Neural crest cell (in vitro differentiated cells): Measurements from ENCODE around the gene KCTD7. TPM values are rescaled to one million over a fixed set of nuclear protein-coding genes. Genes with fewer than 3 reads are reported as not detected.
"Not testable (repeated sequence)": the region's sequence is repeated elsewhere in the genome, so short reads cannot be mapped to it uniquely, and the experiment has no call there.

ENCODE experiments used
- DNase-seq: peaks from one replicate; pipeline ENCODE4 v3.0.0; 2021; ENCODE audit warnings: low read depth, mixed read lengths, low spot score
- H3K27ac Mint-ChIP-seq: one replicate; pipeline ENCODE4 v1.8.0; 2021; ENCODE audit warnings: mild to moderate bottlenecking, mixed read lengths; ENCODE audit not compliant: unreplicated experiment
- H3K27me3 Mint-ChIP-seq: 2 replicates; pipeline ENCODE4 v1.8.0; 2021; ENCODE audit warnings: low read depth, mild to moderate bottlenecking, mixed read lengths
- H3K36me3 Mint-ChIP-seq: 2 replicates; pipeline ENCODE4 v1.8.0; 2021; ENCODE audit warnings: low read depth, mild to moderate bottlenecking, mixed read lengths
- H3K4me1 Mint-ChIP-seq: 2 replicates; pipeline ENCODE4 v1.8.0; 2021; ENCODE audit warnings: mixed read lengths
- H3K4me3 Mint-ChIP-seq: one replicate; pipeline ENCODE4 v1.8.0; 2021; ENCODE audit warnings: mild to moderate bottlenecking, mixed read lengths
- H3K9me3 Mint-ChIP-seq: 2 replicates; pipeline ENCODE4 v1.8.0; 2021; ENCODE audit warnings: mixed read lengths
- total RNA-seq: library from RNA; stranded (reverse); gene quantifications from 2 replicates; pipeline ENCODE4 v1.2.1, GENCODE V29; 2021
- TF ChIP-seq, protein P1 (sequence below): fragments of 200-600 bp; sonication (generic); conservative IDR thresholded peaks from 2 replicates; pipeline ENCODE4 v1.5.0; 2021; ENCODE audit warnings: antibody characterized with exemption, mild to moderate bottlenecking

Gene KCTD7
- total RNA-seq, 1 donor from 2014 or later = 20.2 TPM

DNA sequence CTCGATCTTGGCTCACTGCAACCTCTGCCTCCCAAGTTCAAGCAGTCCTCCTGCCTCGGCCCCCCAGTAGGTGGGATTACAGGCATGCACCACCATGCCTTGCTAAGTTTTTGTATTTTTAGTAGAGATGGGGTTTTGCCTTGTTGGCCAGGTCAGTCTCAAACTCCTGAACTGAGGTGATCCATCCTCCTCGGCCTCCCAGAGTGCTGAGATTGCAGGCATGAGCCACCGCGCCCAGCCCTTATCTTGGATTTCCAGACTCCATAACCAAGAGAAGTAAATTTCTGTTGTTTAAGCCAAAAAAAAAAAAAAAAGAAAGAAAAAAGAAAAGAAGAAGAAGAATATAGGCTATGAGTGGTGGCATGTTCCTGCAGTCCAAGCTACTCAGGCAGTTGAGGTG is 58.5 kb downstream of the KCTD7 start:
- TF ChIP-seq, protein P1, sequence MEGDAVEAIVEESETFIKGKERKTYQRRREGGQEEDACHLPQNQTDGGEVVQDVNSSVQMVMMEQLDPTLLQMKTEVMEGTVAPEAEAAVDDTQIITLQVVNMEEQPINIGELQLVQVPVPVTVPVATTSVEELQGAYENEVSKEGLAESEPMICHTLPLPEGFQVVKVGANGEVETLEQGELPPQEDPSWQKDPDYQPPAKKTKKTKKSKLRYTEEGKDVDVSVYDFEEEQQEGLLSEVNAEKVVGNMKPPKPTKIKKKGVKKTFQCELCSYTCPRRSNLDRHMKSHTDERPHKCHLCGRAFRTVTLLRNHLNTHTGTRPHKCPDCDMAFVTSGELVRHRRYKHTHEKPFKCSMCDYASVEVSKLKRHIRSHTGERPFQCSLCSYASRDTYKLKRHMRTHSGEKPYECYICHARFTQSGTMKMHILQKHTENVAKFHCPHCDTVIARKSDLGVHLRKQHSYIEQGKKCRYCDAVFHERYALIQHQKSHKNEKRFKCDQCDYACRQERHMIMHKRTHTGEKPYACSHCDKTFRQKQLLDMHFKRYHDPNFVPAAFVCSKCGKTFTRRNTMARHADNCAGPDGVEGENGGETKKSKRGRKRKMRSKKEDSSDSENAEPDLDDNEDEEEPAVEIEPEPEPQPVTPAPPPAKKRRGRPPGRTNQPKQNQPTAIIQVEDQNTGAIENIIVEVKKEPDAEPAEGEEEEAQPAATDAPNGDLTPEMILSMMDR = no peak
- no peak for DNase-seq
- Mint-ChIP-seq H3K36me3 (peaks cover 7% of the 10 kb centered on the region), H3K4me1 (peaks cover 14% of the 10 kb centered on the region), H3K27ac (no peak overlapping the region), H3K9me3 (peaks cover 3% of the 10 kb centered on the region), H3K4me3 (no peak overlapping the region), H3K27me3 (no peaks in the 10 kb centered on the region)

- H3K4me1 Mint-ChIP-seq = peaks cover 13% of the 10 kb centered on the region
- H3K27me3 Mint-ChIP-seq, H3K9me3 Mint-ChIP-seq, H3K36me3 Mint-ChIP-seq, H3K27ac Mint-ChIP-seq, H3K4me3 Mint-ChIP-seq, DNase-seq: not testable (repeated sequence)
These were observed 59.0 kb downstream of the KCTD7 start for GRCh38 chr7:66687672-66688071.

DNA sequence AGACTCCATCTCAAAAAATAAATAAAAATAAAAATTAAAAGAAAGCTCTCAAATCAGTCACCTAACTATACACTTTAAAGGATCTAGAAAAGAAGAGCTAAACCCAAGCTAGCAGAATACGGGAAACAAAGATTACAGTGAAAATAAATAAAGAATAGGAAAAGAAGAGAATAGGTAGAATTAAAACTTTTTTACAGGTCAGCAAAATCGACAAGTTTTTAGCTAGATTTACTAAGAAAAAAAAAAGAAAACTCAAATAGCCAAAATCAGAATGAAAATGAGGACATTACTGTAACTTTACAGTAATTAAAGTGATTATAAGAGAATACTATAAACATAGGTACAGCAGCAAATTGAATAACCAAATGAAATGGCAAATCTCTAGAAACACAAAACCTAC is 60.4 kb downstream of the KCTD7 start:
- H3K27me3 Mint-ChIP-seq = no peaks in the 10 kb centered on the region
- peaks cover under 1% of the 10 kb centered on the region for H3K4me1 Mint-ChIP-seq
- no peak overlapping the region for H3K4me3 Mint-ChIP-seq
- no peak overlapping the region for H3K27ac Mint-ChIP-seq
- no peak for DNase-seq
- peaks cover 8% of the 10 kb centered on the region for H3K36me3 Mint-ChIP-seq
- TF ChIP-seq, protein P1 = no peak
- H3K9me3 Mint-ChIP-seq = peaks cover 3% of the 10 kb centered on the region

DNA sequence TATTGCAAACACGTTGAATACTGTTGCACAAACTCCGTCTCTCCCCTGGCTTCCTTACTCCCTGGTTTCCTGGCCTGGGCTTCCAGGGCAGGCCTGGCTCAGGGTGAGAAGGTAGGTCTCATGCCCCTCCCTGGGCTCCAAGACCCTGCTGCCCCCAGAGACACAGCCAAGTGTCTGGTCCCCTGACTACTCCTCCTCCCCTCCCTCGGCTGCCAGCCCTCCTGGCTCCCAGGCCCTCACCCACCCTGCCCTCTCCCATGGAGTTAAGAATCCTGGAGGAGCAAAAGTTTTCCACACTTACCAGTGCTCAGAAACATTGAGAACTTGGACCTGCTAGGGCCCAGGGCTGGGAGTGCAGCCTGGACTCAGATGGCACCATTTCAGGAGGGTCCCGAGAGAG is 64.7 kb downstream of the KCTD7 start:
- no peak for DNase-seq
- no peaks in the 10 kb centered on the region for H3K27me3 Mint-ChIP-seq
- no peaks in the 10 kb centered on the region for H3K9me3 Mint-ChIP-seq
- no peaks in the 10 kb centered on the region for H3K4me1 Mint-ChIP-seq
- H3K36me3 Mint-ChIP-seq = peaks cover 7% of the 10 kb centered on the region
- no peak overlapping the region for H3K4me3 Mint-ChIP-seq
- H3K27ac Mint-ChIP-seq = no peak overlapping the region
- TF ChIP-seq, protein P1 = no peak

Other genes starting within 250 kb of the KCTD7 start
- gene RABGEF1, start 111.9 kb downstream of the KCTD7 start, total RNA-seq = 17.0 and 17.7 TPM in 2 replicates